Prostate gland (tissue), 2 donors: ENCODE measurements around the gene STAG1.

Experiments
- CTCF ChIP-seq, 4 experiments: fragments of 200-600 bp in 2 of 4; fragments of 450-650 bp in 2 of 4; sonication (generic) in 2 of 4; IDR thresholded peaks; 1 replicate in 3 of 4; 2 replicates in 1 of 4; pipeline ENCODE4 v1.5.1; 2016 to 2019; ENCODE audit warnings: antibody characterized with exemption in 4 of 4, mild to moderate bottlenecking in 2 of 4, moderate library complexity in 2 of 4
- POLR2A ChIP-seq: fragments of 450-650 bp; IDR thresholded peaks from one replicate; pipeline ENCODE4 v1.6.1; 2016; ENCODE audit warnings: antibody characterized with exemption, mild to moderate bottlenecking
- POLR2AphosphoS5 ChIP-seq: sonication (generic); formaldehyde crosslinking; IDR thresholded peaks from one replicate; pipeline ENCODE4 v1.6.1; 2017; ENCODE audit warnings: antibody characterized with exemption

- TF ChIP-seq CTCF (IDR thresholded peaks at IDR 0.05), result no peak
- TF ChIP-seq POLR2A, result no peak
- TF ChIP-seq POLR2AphosphoS5, result no peak
Observed at GRCh38 chr3:136434429-136434828, 317.7 kb downstream of the STAG1 start.
